HG02840 (cell line): Measurements from ENCODE around the gene ASTN2.

Experiments used
- ATAC-seq: cut with Tn5 transposase; IDR thresholded peaks from one replicate; pipeline ENCODE4 v1.9.1; 2021; ENCODE audit warnings: mild to moderate bottlenecking, moderate library complexity, moderate number of reproducible peaks; ENCODE audit not compliant: unreplicated experiment, low FRiP score

Gene ASTN2

GRCh38 chr9:116617389-116617788 is 797.5 kb downstream of the ASTN2 start:
- no peak for ATAC-seq

DNA sequence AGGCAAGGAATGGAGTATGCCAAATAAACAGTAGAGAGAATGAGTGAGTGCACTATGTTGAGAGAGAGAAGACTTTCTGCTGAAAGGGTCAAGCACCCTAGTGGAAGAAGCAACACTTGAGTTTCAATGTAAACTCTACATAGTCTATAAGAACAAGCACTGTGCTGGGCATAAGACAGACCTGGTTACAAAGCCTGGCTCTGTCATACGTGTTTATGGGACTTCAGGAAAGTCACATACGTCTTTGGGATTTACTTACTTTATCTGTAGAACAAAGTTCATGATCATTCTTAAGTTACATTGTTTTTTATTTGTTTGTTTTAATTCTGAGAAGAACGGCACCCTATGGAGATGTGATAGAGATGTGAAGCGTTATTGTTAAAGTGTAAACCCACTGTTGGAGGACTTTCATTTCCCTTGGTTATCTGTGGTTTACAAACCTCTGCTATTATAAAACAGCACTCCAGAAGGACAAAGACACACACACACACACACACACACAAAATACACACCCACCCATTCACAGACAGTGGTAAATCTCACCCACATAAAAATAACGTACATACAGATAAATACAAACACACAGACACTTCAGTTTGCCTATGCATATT is 798.4 kb downstream of the ASTN2 start:
- ATAC-seq, result no peak

DNA sequence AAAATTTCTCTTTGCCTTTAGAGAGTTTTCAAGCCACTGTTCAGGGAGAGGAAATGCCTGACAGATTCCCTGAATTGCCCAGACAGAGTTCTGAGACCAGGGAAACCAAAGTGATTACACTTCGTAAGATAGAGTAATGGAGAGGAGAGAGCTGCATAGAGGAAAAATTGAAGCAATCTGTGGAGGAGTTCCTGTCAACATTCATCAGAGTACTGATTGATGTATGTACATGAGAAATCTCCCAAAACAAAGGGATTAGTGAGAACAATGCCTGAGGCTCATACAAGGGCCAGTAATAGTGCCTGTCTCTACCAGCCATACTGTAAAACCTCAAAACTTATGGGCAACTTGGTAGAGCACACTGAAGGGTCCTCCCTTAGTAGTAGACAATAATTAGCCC is 806.8 kb downstream of the ASTN2 start:
- no peak for ATAC-seq

- no peak for ATAC-seq
These were observed 808.9 kb downstream of the ASTN2 start for GRCh38 chr9:116605904-116606341.

GRCh38 chr9:116605060-116605459 is 809.8 kb downstream of the ASTN2 start:
- ATAC-seq, result no peak

DNA sequence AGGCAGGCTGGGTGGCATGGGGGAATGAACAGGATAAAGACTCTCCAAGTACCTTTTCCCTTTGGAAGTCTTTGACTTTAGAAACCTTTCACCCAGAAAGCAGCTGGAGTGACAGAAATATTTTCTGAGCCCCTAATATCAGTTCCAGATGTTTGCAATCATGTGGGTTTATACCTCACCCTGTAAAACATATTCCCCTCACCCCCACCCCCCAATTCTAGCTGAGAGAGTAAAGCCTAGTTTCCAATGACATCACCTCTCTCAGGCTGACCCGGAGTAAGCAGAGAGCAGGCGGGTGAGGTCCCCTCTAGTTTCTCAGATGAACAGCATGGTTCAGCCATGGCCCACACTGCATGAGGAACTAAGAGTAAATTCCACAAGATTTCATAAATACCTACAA is 810.6 kb downstream of the ASTN2 start:
- ATAC-seq, result no peak

- no peak for ATAC-seq
These were observed 815.4 kb downstream of the ASTN2 start for GRCh38 chr9:116599342-116599884.

GRCh38 chr9:116596646-116597045 is 818.2 kb downstream of the ASTN2 start:
- no peak for ATAC-seq

DNA sequence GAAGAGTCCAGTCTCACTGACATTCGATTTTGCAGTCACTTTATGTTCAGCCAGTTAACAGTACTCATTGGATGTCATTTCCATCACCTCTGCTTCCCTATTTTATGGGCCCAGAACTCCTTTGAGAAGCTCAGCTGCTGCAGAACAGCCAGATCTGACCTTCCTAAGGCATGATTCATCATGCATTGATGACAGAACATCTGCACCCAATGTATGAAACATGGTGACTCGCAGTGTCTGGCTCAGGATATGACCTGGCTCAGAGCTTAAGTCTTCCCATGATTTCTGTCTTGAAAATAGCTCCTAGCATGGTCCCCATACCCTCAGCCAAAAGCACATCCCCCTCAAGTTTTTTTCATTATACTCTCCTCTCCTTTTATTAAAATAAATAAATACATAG is 820.3 kb downstream of the ASTN2 start:
- ATAC-seq, result no peak

DNA sequence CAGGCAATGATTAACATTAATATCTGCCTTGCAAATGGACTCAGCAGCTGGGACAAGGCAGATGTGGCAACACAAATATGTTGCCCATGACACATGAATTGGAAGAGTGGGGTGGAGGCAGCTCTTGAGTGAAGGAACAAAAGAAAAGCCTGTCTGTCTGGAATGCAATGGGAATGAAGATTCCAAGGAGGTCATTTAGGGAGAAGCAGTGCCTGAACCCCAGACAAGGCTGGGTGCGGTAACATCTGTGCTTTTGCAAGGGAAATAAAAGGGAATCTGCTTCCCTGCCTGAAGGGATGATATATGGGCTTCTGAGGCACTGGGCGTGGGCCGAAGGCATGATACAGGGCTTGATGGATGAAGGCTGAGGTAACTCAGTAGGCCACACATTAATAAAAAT is 821.9 kb downstream of the ASTN2 start:
- ATAC-seq, result no peak

DNA sequence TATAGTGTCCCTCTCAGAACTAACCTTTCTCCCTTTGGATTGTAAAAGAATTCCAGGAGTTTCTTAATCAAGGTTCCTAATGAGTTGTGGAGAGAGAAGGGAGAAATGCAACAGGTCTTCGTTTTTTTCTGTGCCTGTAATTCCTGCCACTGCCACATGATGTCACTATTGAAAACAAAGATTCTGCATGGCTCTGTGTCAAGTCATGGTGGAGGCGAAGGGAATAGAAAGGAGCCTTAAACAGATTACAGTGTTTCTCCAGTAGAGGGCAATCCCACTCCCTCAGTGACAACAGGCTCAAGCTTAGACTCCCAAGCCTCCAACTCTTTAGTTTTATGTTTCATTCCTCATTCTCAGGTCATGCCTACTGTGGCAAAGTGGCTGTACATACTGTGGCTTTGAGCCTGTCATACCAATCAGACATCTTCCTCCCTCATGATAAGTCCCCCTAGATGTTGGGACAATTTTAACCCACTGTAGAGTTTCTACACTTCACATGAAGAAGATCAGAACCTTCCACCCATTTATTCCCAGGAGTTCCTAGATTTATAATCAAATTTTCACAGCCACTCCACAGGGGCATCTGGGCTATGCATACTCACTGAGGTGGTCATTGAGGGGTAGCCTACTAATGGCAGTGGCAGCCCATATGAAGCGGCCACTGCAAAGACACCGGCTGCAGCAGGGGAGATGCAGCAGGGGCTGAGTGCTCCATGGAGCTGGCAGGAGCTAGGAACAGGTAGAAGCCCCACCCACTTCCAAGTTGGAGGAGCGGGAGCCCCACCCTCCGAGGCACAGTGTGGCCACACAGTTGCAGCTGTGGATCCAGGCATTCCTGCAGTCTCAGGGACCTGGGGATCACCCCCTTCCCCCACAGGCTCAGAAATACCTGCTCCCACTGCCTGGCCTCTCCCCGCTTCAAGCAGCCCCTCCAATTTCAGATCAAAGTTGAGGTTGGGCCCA is 825.2 kb downstream of the ASTN2 start:
- ATAC-seq, result no peak

DNA sequence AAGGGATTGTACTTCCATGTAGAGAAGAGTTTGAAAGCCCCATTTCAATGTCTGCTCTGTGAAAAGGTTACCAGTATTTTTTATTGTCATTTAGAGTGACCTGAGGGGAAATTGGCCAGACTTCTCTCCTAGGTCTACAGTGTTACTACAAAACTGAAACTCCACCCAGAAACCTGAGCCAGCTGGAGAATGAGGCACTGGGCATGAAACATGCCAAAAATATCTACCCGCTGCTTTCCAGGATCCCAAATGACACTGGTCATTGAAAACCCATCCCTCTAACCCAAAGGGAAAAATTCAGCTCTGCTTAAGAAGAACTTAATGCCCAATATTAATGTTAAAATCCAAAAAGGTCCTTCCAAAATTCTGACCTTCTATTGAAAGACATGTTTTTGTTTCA is 826.9 kb downstream of the ASTN2 start:
- no peak for ATAC-seq

DNA sequence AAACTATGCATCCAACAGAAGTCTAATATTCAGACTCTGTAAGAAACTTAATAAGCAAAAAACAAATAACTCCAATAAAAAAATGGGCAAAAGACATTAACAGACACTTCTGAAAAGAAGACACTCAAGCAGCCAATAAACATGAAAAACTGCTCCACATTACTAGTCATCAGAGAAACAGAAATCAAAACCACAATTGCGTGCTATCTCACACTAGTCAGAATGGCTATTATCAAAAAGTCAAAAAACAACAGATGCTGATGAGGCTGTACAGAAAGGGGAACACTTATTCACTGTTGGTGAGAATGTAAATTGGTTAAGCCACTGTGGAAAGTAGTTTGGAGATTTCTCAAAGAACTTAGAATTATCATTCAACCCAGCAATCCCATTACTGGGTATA is 829.0 kb downstream of the ASTN2 start:
- ATAC-seq, result no peak

DNA sequence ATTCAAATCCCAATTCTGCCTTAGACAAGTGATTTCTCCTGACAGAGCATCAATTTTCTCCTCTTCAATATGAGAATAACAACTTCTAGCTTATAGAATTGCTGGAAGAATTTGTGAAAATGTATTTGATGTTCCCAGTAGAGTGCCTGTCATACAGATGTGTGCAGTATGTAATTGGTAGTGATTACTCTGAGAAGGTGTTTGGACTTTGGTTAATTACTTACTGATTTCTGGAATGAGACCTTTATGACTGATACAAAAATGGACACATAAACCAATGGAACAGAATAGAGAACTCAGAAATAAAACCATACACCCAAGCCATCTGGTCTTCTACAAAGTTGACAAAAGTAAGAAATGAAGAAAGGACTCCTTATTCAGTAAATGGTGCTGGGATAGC is 829.7 kb downstream of the ASTN2 start:
- no peak for ATAC-seq

GRCh38 chr9:116580853-116581252 is 834.0 kb downstream of the ASTN2 start:
- no peak for ATAC-seq

DNA sequence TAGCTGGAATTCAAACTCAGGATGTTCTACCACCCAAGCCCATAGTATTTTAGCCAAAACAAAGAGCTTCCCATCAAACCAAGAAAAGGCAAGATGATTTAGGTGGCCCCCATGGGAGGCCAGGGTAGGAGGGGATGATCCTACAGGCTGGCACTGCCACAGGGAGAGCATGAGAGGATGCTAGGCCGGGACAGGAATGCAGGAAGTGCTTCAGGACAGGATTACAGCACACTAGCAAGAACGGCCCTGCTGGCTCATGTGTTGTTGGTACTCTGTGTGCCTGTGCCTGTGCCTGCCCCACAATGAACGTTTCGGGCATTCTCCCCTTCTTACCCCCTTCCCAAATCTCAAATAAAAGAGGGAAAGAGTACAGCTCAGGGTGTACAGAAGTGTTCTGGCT is 838.5 kb downstream of the ASTN2 start:
- ATAC-seq, result no peak

- ATAC-seq, result no peak
These were observed 840.7 kb downstream of the ASTN2 start for GRCh38 chr9:116574027-116574679.

DNA sequence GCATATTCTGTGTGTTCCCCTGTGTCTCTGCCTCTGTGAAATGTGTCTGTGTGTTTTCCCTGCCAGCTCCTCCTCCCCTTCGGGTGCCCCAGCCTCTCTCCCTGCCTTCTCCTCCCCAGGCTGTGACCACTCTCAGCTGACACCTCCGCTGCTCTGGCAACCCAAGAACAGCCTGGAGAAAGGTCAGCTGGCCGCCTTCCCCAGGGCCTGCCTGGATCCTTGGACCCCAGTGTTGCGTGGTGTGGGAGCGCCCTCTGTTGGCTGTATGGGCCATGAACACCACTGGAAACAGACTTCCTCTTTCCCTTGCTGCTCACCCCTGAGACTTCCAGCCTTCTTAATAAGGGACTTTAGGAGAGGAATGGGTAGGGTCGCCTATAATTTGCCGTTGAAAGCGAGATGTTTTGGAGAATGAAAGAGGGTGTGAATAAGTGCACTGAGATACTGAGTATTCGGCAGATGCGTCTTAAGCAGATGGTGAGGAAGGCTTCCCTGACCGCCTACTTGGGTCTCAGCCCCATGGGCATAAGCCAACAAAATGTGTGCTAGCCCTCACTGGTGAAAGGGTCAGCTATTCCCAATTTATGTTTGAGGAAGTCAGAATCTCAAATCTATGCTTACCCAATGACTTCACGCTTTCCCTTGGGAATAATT is 842.6 kb downstream of the ASTN2 start:
- ATAC-seq, result no peak

DNA sequence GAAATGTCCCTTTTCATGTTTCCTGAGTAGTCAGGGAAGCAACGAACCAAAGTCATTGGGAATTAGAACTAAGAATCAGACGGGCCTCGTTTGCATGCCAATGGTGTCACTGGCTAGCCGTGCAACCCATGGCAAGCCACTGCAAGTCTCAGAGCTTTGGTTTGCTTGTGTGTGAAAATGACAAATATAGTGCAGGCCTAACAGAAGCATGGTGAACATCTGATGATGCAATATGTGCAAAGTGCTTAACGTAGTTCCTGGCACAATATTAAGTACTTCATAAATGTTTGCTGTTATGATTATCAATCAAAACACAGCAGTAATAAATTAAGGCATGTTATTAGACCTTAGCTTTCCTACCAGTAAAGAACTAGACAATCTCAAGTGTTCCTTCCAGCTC is 845.7 kb downstream of the ASTN2 start:
- no peak for ATAC-seq

DNA sequence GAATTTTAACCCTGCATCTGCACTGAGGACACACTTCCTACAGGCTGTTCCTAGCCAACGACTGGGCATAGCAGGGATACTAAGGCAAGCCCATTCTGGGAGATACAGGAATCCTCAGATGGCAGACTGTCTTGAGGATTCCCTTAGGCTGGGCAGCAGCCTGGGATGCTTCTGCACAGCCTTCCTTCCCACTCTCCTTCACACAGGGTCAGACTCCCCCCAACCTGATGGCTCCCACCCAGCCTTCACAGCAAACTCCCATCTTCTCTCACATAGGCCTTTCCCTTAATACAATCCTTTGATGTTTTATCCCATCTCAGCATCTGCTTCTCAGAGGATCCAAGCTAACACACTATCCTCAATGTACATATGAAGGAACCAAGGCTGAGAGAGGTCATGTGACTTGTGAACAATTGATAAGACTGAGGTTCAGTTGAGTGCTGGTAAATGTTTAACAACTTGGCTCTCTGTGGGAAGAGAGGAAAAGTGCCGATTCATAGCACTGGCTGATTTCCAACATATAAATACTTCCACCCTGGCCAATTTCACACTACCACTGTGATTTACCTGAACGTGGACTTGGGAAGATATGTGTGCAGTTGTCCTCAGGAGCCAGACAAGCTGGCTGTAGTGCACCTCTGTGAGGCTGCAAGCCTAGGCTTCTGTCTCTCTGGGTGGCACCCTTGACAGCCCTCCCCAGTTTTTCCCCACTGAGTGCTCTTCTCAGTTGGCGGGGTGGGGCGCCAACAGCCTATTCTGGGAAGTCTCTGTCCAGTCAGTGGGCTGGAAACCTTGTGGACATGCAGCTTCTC is 848.0 kb downstream of the ASTN2 start:
- ATAC-seq, result no peak
